GM19372 (cell line): ENCODE results near the gene MEPCE.

Source experiments
- ATAC-seq: cut with Tn5 transposase; IDR thresholded peaks from one replicate; pipeline ENCODE4 v1.9.1; 2021; ENCODE audit warnings: mild to moderate bottlenecking, low read depth, moderate library complexity; ENCODE audit not compliant: unreplicated experiment

Gene MEPCE

DNA sequence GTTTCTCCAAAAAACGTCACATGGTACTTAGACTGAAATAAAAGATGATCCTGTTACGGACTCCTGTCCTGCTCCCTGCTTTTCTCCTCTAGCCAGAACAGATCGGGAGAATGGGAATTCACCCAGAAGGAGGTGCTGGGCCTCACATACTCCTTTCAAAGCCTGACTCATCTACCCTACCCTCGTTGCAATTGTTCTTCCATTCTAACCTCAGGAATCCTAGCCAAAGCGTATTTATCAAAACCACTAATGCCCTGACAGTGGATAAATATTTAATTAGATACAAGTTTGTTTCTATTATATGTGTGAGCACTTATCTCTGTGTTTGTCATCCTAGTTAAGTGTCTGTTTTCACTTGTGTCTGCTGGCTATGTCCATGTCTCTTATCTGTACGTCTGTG, 22.9 kb upstream of the MEPCE start:
- no peak for ATAC-seq

DNA sequence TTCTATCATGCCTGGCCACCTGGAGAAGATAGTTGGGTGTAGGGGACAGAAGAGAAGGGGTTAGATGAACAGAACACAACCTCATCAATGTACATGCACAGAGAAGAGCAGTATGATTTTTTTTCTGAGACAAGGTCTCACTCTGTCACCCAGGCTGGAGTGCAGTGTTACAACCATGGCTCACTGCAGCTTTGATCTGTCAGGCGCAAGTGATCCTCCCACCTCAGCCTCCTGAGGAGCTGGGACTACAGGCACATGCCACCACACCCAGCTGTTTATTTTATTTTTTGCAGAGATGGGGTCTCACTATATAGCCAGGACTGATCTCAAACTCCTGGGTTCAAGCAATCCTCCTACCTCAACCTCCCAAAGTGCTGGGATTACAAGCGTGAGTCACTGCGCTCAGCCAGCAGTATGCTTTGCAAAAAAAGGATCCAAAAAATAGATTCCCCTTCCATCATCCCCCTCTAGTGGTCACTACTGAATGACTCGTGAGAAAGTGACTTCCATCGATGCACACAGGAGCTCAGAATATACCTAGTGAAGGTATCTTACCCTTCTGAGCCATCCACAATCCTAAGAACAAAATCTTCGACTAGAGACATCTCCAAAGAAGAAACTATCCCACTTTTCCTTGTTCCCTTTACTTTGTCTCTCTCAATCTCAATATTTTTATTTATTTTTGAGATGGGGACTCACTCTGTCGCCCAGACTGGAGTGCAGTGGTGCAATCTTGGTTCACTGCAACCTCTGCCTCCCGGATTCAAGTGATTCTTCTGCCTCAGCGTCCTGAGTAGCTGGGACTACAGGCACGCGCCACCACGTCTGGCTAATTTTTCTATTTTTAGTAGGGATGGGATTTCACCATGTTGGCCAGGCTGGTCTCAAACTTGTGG, 22.1 kb upstream of the MEPCE start:
- no peak for ATAC-seq

DNA sequence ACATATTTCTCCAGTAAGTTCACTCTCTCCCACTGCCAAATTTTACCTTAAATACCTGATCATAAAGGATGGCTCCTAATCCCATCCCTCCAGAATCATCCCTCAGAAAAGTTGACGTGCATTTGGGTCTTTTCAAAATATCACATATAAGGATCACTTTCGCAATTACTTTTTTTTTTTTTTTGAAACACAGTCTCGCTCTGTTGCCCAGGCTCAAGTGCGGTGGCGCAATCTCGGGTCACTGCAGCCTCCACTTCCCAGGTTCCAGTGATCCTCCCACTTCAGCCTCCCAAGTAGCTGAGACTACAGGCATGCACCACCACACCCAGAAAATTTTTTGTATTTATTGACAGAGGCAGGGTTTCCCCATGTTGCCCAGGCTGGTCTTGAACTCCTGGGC, 18.5 kb upstream of the MEPCE start:
- no peak for ATAC-seq

DNA sequence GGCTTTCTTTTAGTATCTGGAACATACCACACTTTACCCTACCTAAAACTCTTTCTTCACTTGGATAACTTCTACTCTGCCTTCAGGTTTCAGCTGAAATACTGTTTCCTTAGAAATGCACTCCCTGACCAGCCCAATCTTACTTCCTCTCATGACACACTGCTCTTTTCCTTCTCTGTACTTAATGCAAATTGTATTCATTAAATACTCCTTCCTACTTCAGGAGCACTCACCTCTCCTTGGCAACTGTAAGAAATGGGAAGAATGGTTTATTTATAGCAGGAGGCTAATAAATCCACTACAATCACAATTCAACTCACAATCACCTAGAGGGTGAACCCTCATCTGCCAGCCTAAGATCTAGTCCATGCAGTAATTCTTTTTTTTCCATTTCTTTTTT, 16.3 kb upstream of the MEPCE start:
- no peak for ATAC-seq

DNA sequence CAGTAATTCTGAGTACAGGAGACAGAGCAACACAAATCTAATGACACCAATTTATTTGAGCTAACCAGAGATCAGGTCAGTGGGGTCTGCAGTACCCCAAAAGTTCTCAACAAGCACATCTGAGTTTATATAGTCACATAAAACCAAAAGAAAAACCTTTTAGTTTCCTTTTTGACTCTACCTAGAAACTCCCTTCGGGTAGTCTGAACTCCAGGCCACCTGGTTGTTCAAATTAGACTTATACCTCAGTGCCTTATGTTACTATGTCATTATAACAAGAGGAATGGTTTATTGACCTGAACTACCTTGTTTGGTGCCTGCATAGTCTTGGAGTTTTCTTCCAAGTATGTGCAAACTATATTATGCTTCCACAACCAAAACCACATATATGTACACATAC, 15.7 kb upstream of the MEPCE start:
- ATAC-seq: no peak

DNA sequence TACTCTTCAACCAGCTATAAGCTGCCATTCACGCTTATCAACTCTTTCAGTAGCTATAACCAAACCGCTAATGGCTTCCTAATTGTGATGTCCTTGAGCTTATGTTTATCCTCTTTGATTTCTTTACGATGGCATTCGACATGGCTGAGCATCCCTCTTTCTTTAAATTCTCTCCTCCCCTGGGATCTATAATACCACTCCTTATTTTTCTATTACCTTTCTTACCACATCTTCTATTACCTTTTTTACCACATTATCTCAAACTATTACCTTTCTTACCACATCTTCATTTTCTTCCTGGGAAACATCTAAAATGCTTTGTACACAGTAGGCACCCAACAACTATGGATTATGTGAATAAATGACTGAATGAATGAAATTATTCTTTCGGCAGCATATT, 14.2 kb upstream of the MEPCE start:
- ATAC-seq: no peak

DNA sequence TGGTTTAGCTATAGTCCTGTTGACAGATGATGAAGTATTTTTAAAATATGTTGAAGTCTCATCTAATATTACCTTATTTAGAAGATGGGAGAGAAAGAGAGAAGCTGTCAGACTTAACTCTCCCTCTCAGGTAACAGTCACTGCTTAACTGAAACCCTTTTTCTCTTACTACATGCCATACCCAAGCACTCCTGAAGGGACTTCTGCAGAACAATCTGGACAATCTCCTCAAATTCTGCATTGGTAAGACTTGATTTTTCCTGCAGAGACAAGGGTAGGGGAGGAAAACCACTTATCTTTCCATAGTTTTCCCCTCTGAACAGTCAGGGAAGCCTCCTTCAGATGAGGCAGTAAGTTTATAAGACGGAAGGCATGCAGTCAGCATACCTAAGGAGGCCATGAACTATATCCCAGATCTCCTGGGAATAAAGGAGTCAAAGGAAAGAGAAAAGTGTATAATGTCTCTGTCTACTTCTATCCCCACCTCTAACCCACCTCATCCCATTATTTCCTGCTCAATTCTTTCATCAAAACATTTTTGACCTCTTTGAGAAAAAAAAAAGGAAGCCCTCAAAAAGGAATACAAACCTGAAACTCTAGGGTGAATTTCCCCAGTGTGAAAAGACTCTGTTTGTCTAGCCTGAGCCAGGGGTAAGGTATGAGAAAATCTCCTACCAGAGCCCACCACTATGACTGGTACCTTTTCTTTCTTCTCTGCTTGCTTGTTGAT, 10.5 kb upstream of the MEPCE start:
- ATAC-seq: no peak

DNA sequence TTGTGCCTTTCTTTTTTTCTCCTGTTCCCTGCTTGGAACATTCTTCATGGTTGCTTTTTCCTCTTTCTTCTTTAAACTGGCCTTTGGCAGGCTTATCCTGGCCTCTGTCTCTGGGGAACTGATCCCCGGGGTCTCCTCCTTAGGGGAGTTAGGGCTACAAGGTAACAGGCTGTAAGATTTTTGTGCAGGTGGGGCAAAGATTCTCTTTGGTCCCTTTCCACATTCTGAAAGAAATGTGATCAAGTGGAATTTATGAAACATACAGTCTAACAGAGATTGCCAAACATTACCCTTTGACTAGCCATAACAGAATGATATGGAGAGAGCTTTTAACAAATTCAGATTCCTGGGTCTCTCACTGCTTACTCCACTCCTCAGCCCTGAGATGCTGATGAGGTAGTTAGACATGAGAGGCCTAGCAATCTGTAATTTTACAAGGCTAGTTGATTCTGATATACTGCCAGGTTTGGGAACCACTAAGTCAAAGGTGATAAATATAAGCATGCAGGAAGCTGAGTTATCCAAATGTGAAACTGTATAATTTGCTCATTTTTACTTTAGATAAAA, 9.9 kb upstream of the MEPCE start:
- ATAC-seq: no peak

DNA sequence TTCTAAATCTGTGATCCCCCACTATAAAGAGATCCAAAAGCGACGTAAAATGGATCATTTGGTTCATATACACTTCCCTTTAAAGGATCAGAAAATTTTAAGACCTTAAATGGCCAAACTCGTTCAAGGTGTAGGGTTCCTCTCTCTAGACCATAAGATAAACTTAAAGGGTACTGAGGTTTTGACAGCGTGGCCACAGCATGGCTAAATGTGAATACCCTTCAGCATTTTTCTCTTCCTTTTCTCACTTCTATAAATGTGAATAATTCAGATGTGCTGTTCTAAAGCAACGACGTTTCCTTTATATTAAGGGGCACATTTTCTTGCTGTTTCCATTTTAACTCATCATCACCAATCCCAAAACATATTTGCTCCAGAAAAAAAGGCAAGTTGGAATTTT, 6.3 kb upstream of the MEPCE start:
- no peak for ATAC-seq

DNA sequence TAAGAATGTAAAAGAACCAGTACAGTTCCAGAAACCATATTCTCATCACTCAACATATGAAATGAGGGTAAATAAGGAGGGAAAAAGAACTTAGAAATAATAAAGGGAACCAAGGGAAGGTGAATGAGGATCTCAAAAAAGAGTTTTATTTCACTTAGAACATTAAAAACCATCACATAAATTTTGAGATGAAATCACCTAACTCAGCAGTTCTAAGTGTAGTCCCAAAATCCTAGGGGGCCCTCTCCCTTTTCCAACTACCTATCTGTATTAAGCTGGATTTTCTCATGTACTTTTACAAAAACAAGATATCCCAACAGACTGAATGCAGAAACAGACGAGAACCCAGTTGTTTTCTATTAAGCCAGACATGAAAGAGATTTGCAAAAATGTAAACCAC, 4.3 kb upstream of the MEPCE start:
- ATAC-seq: no peak

DNA sequence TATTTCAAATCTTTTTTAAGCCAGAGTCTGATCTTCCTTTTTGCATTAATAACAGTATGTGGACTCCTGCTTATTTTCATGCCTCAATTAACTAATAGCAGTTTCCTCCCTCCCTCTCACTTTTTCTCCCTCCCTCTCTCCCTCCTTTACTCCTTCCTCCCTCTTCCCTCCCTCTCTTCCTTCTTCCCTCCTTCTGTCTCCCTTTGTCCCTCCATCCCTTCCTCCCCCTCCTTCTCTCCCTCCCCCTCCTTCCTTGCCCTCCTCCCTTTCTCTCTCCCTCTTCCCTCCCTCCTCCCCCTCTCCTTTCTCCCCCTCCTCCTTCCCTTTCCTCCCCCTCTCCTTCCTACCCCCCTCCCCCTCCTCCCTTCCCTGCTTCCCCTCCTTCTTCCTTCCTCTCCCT, 3.1 kb upstream of the MEPCE start:
- ATAC-seq: no peak

DNA sequence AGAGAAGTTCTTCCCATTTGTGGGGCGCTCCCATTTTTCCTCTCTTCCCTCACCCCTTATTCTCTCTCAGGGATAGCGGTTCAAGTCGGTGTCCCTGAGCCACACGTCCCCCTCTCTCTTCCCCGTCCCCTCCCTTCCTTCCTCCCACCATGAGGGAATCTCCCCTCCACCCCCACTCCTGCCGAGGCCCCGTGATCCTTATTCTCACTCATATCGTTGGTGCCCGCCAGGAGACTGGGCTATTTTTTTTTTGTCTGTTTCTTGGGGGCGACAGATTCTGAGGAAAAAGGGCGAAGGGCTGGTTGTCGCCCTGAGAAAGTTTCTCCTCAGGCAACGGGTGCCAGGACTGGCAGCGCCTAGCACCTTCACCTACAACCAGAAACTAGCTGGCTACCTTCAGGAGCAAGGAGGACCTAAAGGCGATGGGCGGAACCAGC, 1.9 kb upstream of the MEPCE start:
- ATAC-seq: no peak

DNA sequence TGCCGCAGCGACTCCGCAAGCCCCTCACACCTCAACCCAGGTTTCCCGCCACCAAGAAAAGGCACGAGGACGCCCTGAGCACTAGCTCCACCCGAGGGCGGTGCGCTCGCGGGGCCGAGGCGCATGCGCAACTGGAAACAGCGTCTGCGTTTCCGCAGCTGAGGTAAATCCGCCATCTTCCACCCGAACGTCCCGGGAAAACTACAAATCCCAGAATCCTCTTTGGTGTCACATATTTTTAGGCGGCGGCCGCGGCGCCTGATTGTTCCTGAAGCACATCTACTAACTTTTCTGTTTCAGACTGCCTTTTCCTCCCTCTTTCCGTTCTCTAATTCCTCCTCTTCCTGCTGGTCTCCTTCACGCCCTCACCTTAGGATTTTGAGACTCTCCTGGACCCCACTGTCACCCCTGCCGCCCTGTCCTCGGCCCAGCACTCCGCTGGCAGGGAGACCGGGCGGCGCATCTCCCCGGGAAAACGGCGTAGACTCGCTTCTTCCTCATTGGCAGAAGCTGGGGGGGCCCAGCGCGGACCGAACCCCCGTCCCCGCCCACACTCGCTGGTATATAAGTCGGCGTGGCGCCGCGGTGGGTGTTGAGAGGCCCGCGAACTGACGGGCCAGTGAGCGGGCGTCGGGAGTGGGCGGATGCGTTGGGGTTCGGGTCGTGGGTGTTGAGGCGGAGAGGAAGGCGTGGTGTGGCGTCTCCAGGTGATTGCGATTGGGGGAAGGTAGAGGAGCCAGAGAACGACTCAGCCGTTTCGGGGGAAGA, 1.2 kb upstream of the MEPCE start, which contains the start of gene ZCWPW1:
TSS of gene ZCWPW1 (minus strand) at position 505 of the 768 bp plus-strand sequence. CDS start 8,054 bp downstream, outside the sequence.
- ATAC-seq: peak; percentile 35

DNA sequence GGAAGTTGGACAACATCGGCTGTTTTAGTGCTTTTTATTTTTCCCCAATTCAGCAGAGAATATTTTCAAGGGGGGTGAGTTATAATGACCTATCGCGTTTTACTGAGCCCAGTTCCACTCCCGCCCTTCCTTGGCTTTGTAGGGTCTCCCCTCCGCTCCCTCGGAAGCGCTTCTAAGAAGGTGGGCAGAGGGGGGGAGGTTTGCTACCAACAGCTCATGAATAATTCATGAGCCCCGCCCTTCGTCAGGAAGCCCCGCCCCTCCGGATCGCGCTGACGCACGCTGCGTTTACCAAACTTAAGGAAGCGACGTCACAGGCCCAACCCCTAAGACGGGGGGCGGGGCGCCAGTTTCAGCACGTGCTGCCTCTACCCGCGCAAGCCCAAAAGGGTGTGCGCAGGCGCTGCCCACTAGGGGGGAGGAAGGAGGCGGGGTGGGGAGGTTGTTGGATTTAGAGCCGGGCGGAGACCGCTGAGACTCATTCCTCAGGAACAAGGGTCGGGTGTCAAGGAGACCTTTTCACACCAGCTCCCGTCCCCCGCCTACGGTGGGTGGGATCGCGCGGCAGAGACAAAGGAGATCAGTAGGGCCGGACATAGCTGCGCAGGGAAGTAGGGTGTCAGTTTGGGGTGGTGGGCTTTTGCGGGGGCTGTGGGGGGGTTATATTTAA, 529 bp upstream of the MEPCE start:
- ATAC-seq: peak; percentile 45

DNA sequence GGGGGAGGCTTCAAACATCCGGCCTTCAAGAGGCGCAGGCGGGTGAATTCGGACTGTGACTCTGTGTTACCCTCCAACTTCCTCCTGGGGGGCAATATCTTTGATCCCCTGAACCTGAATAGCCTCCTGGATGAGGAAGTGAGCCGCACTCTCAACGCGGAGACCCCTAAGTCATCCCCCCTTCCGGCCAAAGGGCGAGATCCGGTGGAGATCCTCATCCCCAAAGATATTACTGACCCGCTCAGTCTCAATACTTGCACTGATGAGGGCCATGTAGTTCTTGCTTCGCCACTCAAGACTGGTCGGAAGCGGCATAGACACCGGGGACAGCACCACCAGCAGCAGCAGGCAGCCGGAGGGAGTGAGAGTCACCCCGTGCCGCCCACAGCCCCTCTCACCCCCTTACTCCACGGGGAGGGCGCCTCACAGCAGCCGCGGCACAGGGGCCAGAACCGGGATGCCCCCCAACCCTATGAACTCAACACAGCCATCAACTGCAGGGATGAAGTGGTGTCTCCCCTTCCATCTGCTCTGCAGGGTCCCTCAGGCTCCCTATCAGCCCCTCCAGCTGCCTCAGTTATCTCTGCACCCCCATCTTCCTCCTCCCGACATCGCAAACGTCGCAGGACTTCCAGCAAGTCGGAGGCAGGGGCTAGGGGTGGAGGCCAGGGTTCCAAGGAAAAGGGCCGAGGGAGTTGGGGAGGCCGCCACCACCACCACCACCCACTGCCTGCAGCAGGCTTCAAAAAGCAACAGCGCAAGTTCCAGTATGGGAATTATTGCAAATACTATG, 1.1 kb downstream of the MEPCE start:
- no peak for ATAC-seq

DNA sequence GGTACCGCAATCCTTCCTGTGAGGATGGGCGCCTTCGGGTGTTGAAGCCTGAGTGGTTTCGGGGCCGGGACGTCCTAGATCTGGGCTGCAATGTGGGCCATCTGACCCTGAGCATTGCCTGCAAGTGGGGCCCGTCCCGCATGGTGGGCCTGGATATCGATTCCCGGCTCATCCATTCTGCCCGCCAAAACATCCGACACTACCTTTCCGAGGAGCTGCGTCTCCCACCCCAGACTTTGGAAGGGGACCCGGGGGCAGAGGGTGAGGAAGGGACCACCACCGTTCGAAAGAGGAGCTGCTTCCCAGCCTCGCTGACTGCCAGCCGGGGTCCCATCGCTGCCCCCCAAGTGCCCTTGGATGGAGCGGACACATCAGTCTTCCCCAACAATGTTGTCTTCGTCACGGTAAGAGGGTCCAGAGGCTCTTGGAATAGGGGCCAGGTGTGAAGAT, 1.7 kb downstream of the MEPCE start:
- ATAC-seq: no peak

DNA sequence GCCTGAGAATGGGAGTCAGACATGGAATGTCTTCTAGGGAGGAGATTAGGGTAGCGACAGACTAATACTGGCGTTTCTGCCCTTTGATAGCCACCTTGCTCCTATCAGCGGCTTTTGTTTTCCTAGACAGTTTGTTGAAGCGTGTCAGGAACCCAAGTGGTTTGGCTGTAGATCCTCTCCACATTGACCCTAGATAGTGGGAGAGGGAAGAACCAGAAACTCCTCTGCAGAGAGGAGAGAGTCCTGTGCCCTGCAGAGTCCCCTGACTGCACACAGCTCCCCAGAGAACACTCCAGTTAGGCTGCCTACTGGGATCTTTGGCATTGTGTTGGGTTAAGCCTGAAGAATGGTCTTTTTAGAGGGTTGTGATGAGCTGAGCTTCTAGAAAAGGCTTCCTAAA, 2.4 kb downstream of the MEPCE start:
- ATAC-seq: no peak

DNA sequence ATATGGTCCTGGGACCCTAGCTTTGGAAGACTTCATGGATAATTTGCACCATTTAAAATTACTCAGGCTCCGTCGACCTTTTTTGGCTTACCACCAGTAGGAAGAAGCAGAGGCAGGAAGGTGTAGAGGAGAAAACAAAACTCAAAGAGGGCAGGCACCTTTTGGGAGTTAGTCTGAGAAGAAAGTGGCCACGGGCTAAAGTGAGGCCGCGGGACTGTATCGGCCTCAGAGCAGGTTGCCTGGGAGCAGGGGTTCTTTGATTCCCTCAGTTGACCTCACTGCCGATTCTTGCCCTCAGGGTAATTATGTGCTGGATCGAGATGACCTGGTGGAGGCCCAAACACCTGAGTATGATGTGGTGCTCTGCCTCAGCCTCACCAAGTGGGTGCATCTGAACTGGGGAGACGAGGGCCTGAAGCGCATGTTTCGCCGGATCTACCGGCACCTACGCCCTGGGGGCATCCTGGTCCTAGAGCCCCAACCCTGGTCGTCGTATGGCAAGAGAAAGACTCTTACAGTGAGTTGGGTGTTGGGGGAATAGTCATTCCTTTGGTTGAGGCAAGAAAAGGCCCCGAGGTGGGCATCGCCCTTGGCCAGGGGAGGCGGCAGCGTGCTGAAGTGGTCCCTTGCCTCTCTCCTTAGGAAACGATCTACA, 3.1 kb downstream of the MEPCE start:
- no peak for ATAC-seq

DNA sequence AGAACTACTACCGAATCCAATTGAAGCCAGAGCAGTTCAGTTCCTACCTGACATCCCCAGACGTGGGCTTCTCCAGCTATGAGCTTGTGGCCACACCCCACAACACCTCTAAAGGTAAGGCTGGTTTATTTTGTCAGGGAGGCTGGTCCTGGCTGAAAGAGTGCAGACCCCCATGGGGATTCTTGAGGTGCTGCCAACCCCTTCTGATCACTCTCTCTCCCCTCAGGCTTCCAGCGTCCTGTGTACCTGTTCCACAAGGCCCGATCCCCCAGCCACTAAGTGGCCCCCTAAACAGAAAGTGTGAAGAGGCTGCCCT, 3.6 kb downstream of the MEPCE start:
- no peak for ATAC-seq
